ENCODE measurements around the gene ZFYVE21. TPM values are rescaled to one million over a fixed set of nuclear protein-coding genes. Genes with fewer than 3 reads are reported as not detected.
"Not testable (repeated sequence)": the region's sequence is repeated elsewhere in the genome, so short reads cannot be mapped to it uniquely, and the experiment has no call there.

The ZFYVE21 gene
- total RNA-seq, 2 donors from 2014 or later = 43.7 to 71.6 TPM

DNA sequence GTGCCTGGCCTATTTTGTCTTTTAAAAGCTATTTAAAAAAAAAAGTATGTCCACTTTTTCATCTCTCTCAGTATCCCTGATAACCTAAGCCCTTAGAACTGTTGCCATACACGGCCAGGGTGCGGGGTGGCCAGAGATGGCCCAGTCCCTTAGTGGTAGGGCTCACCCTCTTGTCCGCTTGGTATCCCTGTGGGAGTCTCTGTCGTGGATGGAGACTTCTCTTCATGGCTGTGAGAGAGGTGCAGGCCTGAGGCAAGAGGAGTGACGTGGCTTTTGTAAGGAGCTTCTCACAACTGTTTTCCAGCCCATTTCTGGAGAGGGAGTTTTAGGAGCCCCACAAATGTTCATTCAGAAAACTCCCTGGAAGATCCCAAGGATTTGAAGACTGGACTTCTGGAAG is 27.2 kb upstream of the ZFYVE21 start:
- no peak overlapping the region for H3K4me3 ChIP-seq
- TF ChIP-seq, protein P1, sequence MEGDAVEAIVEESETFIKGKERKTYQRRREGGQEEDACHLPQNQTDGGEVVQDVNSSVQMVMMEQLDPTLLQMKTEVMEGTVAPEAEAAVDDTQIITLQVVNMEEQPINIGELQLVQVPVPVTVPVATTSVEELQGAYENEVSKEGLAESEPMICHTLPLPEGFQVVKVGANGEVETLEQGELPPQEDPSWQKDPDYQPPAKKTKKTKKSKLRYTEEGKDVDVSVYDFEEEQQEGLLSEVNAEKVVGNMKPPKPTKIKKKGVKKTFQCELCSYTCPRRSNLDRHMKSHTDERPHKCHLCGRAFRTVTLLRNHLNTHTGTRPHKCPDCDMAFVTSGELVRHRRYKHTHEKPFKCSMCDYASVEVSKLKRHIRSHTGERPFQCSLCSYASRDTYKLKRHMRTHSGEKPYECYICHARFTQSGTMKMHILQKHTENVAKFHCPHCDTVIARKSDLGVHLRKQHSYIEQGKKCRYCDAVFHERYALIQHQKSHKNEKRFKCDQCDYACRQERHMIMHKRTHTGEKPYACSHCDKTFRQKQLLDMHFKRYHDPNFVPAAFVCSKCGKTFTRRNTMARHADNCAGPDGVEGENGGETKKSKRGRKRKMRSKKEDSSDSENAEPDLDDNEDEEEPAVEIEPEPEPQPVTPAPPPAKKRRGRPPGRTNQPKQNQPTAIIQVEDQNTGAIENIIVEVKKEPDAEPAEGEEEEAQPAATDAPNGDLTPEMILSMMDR (IDR thresholded peaks at IDR 0.05) = no peak

DNA sequence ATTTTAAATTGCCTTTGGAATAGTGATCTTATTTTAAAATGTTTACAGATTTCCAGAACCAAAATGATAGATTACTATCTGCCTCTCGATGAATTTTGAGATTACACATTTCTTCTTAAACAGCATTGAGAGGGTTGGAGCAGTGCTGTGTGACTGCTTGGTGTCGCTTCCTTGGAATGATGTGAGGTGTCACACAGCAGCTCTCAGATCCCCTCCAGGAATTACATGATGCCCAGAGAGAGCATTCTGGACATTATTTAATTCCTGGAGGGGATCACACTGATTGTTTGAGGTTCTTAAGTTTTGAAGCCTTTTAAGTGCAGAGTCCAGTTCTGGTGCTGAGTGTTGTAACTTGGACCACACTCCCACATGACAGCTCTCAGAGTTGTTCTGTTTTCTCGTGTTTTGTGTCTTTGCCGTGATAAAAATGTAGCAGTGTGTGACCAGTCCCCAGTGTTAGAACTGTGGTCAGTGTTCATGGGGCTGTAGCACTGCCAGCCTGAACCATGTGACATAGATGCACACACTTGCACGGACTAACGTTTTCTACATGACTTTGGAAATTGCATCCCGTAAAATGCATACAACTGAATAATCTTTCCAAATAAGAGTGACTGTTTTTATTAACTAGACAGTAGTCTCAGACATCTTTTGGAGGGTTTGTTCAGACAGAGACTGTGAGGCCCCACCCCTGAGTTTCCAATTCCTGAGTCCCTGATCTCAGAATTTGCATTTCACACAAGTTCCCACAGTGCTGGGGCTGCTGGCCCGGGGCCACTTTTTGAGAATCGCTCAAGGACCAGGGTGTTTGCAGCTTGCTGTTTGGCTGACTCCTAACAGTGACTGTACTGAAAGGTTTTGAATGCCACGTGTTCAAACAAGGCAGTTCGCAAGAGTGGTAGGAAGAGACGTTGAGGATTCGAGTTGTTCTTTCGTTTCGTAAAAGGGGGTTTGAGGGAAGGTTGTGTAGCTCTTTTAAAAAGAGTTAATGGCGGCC is 26.4 kb upstream of the ZFYVE21 start:
- Histone ChIP-seq H3K27me3 (no peaks in the 10 kb centered on the region), H3K27ac (no peak overlapping the region), H3K4me3 (no peak overlapping the region), H3K9me3 (no peaks in the 10 kb centered on the region), H3K36me3 (peaks cover 52% of the 10 kb centered on the region), H3K4me1 (peaks cover 0 to 23% of the 10 kb centered on the region in 2 donors)
- DNase-seq (ENCODE audit: low spot score) = no peak
- TF ChIP-seq, protein P1 (IDR thresholded peaks at IDR 0.05) = no peak

More for the DNA sequence above, 27.2 kb upstream of the ZFYVE21 start:
- Histone ChIP-seq H3K27me3 (no peaks in the 10 kb centered on the region), H3K4me1 (peaks cover 0 to 23% of the 10 kb centered on the region in 2 donors), H3K9me3 (no peaks in the 10 kb centered on the region), H3K27ac (no peak overlapping the region), H3K36me3 (peaks cover 49% of the 10 kb centered on the region)
- DNase-seq (ENCODE audit: low spot score) = no peak

DNA sequence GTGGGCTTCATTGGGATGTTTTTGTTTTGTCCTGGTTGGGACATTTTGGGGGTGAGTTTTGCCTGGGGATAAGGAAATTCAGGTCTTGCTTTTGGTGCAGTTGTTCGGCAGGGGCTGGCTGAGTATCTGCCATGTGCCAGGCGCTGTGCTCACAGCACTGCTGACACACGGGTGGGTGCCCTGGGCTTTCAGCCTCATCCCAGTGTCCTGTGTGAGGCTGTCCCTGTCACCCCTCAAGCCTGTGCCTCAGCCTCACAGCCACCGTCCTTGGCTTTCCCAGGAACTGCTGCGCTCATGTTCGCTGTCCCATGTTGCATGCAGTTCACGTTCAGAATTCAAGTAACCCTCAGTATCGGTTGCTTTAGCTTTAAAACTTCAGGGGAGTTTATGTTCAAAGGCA is 25.3 kb upstream of the ZFYVE21 start:
- no peak for DNase-seq (ENCODE audit: low spot score)
- H3K4me3 ChIP-seq = no peak overlapping the region
- no peaks in the 10 kb centered on the region for H3K9me3 ChIP-seq
- TF ChIP-seq, protein P1 (IDR thresholded peaks at IDR 0.05) = no peak
- H3K27me3 ChIP-seq = no peaks in the 10 kb centered on the region
- H3K4me1 ChIP-seq = peaks cover 0 to 23% of the 10 kb centered on the region in 2 donors
- no peak overlapping the region for H3K27ac ChIP-seq
- H3K36me3 ChIP-seq = peaks cover 57% of the 10 kb centered on the region

DNA sequence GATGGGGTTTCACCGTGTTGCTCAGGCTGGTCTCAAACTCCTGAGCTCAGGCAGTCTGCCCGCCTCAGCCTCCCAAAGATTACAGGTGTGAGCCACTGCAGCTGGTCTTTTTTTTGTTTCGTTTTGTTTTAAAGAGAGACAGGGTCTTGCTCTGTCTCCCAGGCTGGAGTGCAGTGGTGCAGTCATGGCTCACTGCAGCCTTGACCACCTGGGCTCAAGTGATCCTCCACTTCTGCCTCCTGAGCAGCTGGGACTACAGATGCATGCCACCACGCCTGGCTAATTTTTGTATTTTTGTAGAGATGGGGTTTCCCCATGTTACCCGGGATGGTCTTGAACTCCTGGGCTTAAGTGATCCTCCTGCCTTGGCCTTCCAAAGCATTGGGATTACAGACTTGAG is 24.0 kb upstream of the ZFYVE21 start:
- DNase-seq (ENCODE audit: low spot score); H3K4me3 ChIP-seq; H3K27me3 ChIP-seq; H3K9me3 ChIP-seq; H3K27ac ChIP-seq: not testable (repeated sequence)
- peaks cover 0 to 35% of the 10 kb centered on the region in 2 donors for H3K4me1 ChIP-seq
- peaks cover 44% of the 10 kb centered on the region for H3K36me3 ChIP-seq

DNA sequence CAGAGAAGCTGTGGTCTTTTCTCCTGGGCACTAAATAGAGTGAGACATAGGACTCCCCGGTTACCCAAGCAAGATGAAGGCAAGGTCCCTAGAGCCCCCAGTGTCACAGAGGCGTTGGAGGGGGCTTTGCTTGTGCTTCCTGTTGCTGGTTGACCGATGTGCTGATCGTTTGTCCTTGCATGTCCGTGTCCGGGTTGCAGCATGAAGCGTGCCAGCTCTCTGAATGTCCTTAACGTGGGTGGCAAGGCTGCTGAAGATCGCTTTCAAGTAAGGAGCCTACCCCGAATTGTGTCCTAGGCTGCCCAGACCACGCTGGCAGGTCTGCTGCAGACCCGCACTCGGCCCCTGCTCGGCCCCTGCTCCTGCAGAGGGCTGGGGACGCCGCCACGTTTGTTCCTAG is 23.5 kb upstream of the ZFYVE21 start:
- DNase-seq (ENCODE audit: low spot score) = no peak
- Histone ChIP-seq H3K4me3 (no peak overlapping the region), H3K27ac (no peak overlapping the region), H3K36me3 (peaks cover 39% of the 10 kb centered on the region), H3K27me3 (no peaks in the 10 kb centered on the region), H3K4me1 (peaks cover 0 to 40% of the 10 kb centered on the region in 2 donors), H3K9me3 (no peaks in the 10 kb centered on the region)
- TF ChIP-seq, protein P1 (IDR thresholded peaks at IDR 0.05) = no peak

DNA sequence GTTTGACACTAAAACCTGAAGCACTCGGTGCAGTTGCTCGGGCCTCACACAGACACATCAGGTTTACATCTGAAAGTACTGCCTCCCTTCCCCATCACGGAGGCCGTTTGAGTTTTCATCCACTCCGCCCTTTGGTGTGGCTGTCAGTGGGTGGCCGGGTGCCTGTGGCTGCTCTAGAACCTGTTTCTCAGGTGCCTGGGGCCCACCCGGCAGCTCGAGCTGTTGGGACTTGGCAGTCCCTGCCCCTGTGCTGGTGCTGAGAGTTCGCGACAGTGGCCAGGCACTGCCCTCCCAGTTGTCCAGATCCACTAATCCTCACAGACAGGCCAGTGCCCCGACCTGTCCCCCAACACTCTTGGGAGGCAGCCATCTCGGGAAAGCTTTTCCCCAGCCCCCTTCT is 22.7 kb upstream of the ZFYVE21 start:
- DNase-seq (ENCODE audit: low spot score) = no peak
- peaks cover 39% of the 10 kb centered on the region for H3K36me3 ChIP-seq
- no peak overlapping the region for H3K27ac ChIP-seq
- H3K9me3 ChIP-seq = no peaks in the 10 kb centered on the region
- TF ChIP-seq, protein P1 (IDR thresholded peaks at IDR 0.05) = no peak
- no peaks in the 10 kb centered on the region for H3K27me3 ChIP-seq
- peaks cover 0 to 43% of the 10 kb centered on the region in 2 donors for H3K4me1 ChIP-seq
- no peak overlapping the region for H3K4me3 ChIP-seq
